ENCODE measurements around the gene SESN3. TPM values are rescaled to one million over a fixed set of nuclear protein-coding genes. Genes with fewer than 3 reads are reported as not detected.
"Not testable (repeated sequence)": the region's sequence is repeated elsewhere in the genome, so short reads cannot be mapped to it uniquely, and the experiment has no call there.

The SESN3 gene
- total and polyA plus RNA-seq, 5 experiments from 2014 or later = 1.3 to 86.2 (median 1.8) TPM

DNA sequence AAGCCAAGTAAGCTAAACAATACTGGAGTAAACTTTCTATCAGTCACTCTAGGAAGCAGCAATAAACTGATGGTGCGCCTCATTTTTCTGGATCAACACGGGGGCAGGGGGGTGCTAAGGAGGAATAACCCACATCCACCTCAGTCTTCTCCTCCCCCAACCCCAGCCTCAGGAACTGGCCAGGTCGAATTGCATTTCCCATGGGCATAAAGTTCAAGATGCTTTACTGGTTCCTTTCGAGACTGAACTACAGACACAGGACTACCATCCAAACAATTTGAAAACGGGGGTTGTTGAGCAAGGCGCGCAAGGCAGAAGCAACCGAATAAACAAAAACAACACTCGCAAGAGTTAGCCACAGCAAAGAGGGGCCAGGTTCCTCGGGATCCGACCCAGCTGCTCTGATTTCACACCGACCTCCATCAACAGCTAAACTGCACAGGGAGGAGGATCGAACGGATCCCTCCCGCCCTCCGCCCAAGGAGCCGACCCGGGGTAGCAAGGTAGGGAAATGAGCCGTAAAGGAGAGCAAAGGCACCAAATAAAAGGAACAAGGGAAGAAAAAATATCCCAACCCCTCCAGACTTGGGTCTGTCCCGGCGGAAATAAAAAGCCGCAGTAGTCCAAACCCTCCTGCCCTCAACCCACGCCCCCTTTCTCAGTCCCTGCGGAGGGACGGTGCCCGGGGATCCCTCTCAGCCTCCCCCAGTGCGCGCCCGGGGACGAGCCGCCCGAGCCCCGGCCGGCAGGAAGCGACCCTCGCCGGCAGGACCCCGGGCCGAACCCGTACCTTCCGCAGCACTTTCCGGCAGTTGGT lies 801 bp downstream of the SESN3 start:
- Mint-ChIP-seq H3K27ac (peak overlapping the region; percentile 66 to 95 (median 86)), H3K4me1 (peaks cover 8 to 68% (median 35%) of the 10 kb centered on the region in 4 donors), H3K36me3 (peaks cover 0 to 5% (median 0%) of the 10 kb centered on the region in 3 donors), H3K27me3 (no peaks in the 10 kb centered on the region), H3K9me3 (no peaks in the 10 kb centered on the region), H3K4me3 (peak overlapping the region in 8 of 10 donors; percentile 89 to 98 (median 94))
- DNase-seq = peak; percentile 2 to 57 (median 23)
- POLR2A ChIA-PET = interaction anchor here (0.6 to 5.1 kb wide), 19 partner anchors 16 to 1489 kb away, joined by 3 to 71 read pairs (median 9); partner anchors contain the start of genes C11orf54, CEP57, ENDOD1 and FAM76B
- ATAC-seq = peak in 1 of 2 donors; percentile 0

GRCh38 chr11:95229199-95229992 lies 1.6 kb downstream of the SESN3 start:
- peaks cover 0 to 11% (median 0%) of the 10 kb centered on the region in 3 donors for H3K36me3 Mint-ChIP-seq
- H3K9me3 Mint-ChIP-seq = no peaks in the 10 kb centered on the region
- H3K4me1 Mint-ChIP-seq = peaks cover 8 to 66% (median 31%) of the 10 kb centered on the region in 4 donors
- no peaks in the 10 kb centered on the region for H3K27me3 Mint-ChIP-seq
- H3K27ac Mint-ChIP-seq = peak overlapping the region; percentile 66 to 95 (median 86)
- DNase-seq (peak in 1 of 10 donors; percentile 3), ATAC-seq (no peak)
- peak overlapping the region in 8 of 10 donors; percentile 89 to 98 (median 94) for H3K4me3 Mint-ChIP-seq
- POLR2A ChIA-PET = interaction anchor here (0.6 to 5.1 kb wide), 13 partner anchors 15 to 481 kb away, joined by 3 to 71 read pairs (median 4); no protein-coding TSS in a partner anchor

GRCh38 chr11:95228081-95228749 lies 2.8 kb downstream of the SESN3 start:
- H3K9me3 Mint-ChIP-seq = no peaks in the 10 kb centered on the region
- H3K27me3 Mint-ChIP-seq = no peaks in the 10 kb centered on the region
- peaks cover 0 to 12% (median 0%) of the 10 kb centered on the region in 3 donors for H3K36me3 Mint-ChIP-seq
- POLR2A ChIA-PET = interaction anchor here (1.6 to 5.1 kb wide), 3 partner anchors 38 to 471 kb away, joined by 9 to 71 read pairs (median 42); no protein-coding TSS in a partner anchor
- H3K27ac Mint-ChIP-seq = peak overlapping the region in 3 of 10 donors; percentile 6 to 49 (median 17)
- DNase-seq = no peak
- H3K4me1 Mint-ChIP-seq = peaks cover 5 to 68% (median 31%) of the 10 kb centered on the region in 4 donors
- H3K4me3 Mint-ChIP-seq = peak overlapping the region in 9 of 10 donors; percentile 16 to 76 (median 61)
- ATAC-seq = no peak

DNA sequence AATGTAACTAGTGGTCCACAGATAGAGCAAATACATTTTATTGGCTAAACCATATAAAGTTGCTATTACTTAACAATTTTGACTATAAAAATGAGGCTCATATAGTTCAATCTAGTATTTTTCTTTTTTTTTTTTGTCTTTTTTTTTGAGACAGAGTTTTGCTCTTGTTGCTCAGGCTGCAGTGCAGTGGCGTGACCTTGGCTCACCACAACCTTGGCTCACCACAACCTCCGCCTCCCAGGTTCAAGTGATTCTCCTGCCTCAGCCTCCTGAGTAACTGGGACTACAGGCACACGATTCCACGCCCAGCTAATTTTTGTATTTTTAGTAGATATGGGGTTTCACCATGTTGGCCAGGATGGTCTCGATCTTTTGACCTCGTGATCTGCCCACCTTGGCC lies 3.9 kb downstream of the SESN3 start:
- ATAC-seq, H3K9me3 Mint-ChIP-seq, DNase-seq, H3K27me3 Mint-ChIP-seq, POLR2A ChIA-PET: not testable (repeated sequence)
- Mint-ChIP-seq H3K27ac (peak overlapping the region in 3 of 10 donors; percentile 31 to 67 (median 43)), H3K36me3 (peaks cover 0 to 12% (median 0%) of the 10 kb centered on the region in 3 donors), H3K4me3 (peak overlapping the region in 8 of 10 donors; percentile 15 to 76 (median 30)), H3K4me1 (peaks cover 3 to 65% (median 31%) of the 10 kb centered on the region in 4 donors)

DNA sequence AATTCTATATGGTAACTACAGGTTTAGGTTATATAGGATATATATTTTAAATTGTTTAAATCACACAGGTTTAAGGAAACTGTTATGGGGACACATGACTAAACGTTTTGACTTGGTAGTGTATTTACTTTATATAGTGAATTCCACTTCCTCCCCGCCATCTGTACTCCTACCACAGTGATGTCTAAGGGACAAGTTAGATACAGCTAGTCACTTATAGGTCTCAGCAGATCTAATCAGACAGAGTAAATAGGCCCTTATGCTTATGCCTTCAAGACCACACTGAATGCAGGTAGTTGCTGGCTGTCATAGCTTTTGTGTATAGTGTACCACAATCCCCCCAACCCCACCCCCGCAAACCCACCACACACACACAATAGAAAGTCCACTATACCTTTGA lies 8.2 kb downstream of the SESN3 start:
- peak in 1 of 10 donors; percentile 10 for DNase-seq
- peak overlapping the region in 5 of 10 donors; percentile 4 to 72 (median 28) for H3K27ac Mint-ChIP-seq
- H3K9me3 Mint-ChIP-seq = no peaks in the 10 kb centered on the region
- peak overlapping the region in 1 of 10 donors; percentile 11 for H3K4me3 Mint-ChIP-seq
- H3K27me3 Mint-ChIP-seq = no peaks in the 10 kb centered on the region
- peaks cover 2 to 56% (median 27%) of the 10 kb centered on the region in 4 donors for H3K4me1 Mint-ChIP-seq
- POLR2A ChIA-PET = interaction anchor here (1.5 kb wide), 1 partner anchor 9 kb away, joined by 4 read pairs; no protein-coding TSS in a partner anchor
- peaks cover 0 to 17% (median 2%) of the 10 kb centered on the region in 3 donors for H3K36me3 Mint-ChIP-seq
- ATAC-seq = peak; percentile 46 to 57

GRCh38 chr11:95219599-95219998 lies 11.4 kb downstream of the SESN3 start:
- H3K36me3 Mint-ChIP-seq = peaks cover 0 to 10% (median 8%) of the 10 kb centered on the region in 3 donors
- POLR2A ChIA-PET = no interaction called here
- ATAC-seq = no peak
- no peak overlapping the region for H3K27ac Mint-ChIP-seq
- H3K4me1 Mint-ChIP-seq = peaks cover 2 to 41% (median 19%) of the 10 kb centered on the region in 4 donors
- no peaks in the 10 kb centered on the region for H3K27me3 Mint-ChIP-seq
- no peak for DNase-seq
- H3K4me3 Mint-ChIP-seq = peak overlapping the region in 1 of 10 donors; percentile 3
- H3K9me3 Mint-ChIP-seq = no peaks in the 10 kb centered on the region

DNA sequence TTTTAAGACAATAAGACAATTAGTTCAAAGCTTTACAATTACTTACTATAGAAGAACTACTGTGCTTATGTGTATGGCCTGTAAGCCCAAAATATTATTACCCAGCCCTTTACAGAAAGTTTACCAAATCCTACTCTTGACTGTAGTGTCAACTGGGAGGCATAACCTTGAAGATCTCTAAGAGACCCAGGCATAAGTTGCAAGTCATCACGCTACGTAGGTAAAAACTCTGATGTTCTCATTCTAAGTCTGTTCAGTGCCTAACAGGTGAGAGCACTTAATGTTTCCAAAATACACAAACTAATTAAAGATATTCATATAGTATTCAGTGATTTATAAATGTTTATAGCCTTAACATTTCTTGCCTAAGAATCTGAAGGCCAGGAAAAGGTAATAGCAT lies 12.9 kb downstream of the SESN3 start:
- Mint-ChIP-seq H3K9me3 (no peaks in the 10 kb centered on the region), H3K4me1 (peaks cover 2 to 41% (median 17%) of the 10 kb centered on the region in 4 donors), H3K27ac (peak overlapping the region in 3 of 10 donors; percentile 7 to 73 (median 71)), H3K27me3 (no peaks in the 10 kb centered on the region), H3K36me3 (peaks cover 0 to 8% (median 7%) of the 10 kb centered on the region in 3 donors), H3K4me3 (no peak overlapping the region)
- POLR2A ChIA-PET = interaction anchor here (1.1 kb wide), 1 partner anchor 13 kb away, joined by 3 read pairs; the partner anchor contains the start of gene SESN3
- DNase-seq = no peak
- ATAC-seq = no peak

- no peak overlapping the region for H3K4me3 Mint-ChIP-seq
- H3K9me3 Mint-ChIP-seq = peaks cover 0 to 10% (median 4%) of the 10 kb centered on the region in 9 donors
- H3K27me3 Mint-ChIP-seq = no peaks in the 10 kb centered on the region
- DNase-seq (no peak), ATAC-seq (no peak)
- no peak overlapping the region for H3K27ac Mint-ChIP-seq
- H3K36me3 Mint-ChIP-seq = peaks cover 6 to 22% (median 17%) of the 10 kb centered on the region in 3 donors
- POLR2A ChIA-PET = interaction anchor here (3.7 kb wide), 1 partner anchor 18 kb away, joined by 18 read pairs; the partner anchor contains the start of gene SESN3
- H3K4me1 Mint-ChIP-seq = peaks cover 0 to 41% (median 13%) of the 10 kb centered on the region in 4 donors
Observed at GRCh38 chr11:95212609-95213008, 18.4 kb downstream of the SESN3 start.

- H3K4me1 Mint-ChIP-seq = peaks cover 2 to 46% (median 28%) of the 10 kb centered on the region in 4 donors
- ATAC-seq, H3K4me3 Mint-ChIP-seq, H3K9me3 Mint-ChIP-seq, H3K27ac Mint-ChIP-seq, H3K27me3 Mint-ChIP-seq, POLR2A ChIA-PET, DNase-seq: not testable (repeated sequence)
- peaks cover 6 to 20% (median 11%) of the 10 kb centered on the region in 3 donors for H3K36me3 Mint-ChIP-seq
Observed at GRCh38 chr11:95209535-95209934, 21.5 kb downstream of the SESN3 start.

- POLR2A ChIA-PET = interaction anchor here (2.0 kb wide), 1 partner anchor 31 kb away, joined by 6 read pairs; no protein-coding TSS in a partner anchor
- ATAC-seq (no peak), DNase-seq (no peak)
- H3K4me3 Mint-ChIP-seq = no peak overlapping the region
- H3K27me3 Mint-ChIP-seq = no peaks in the 10 kb centered on the region
- H3K4me1 Mint-ChIP-seq = peaks cover 12 to 50% (median 34%) of the 10 kb centered on the region in 4 donors
- peaks cover 0 to 5% (median 0%) of the 10 kb centered on the region in 9 donors for H3K9me3 Mint-ChIP-seq
- no peak overlapping the region for H3K27ac Mint-ChIP-seq
- H3K36me3 Mint-ChIP-seq = no peaks in the 10 kb centered on the region
Observed at GRCh38 chr11:95200781-95201457, 30.1 kb downstream of the SESN3 start.

GRCh38 chr11:95195831-95196230 lies 35.2 kb downstream of the SESN3 start:
- Mint-ChIP-seq H3K36me3 (peaks cover 4 to 13% (median 13%) of the 10 kb centered on the region in 3 donors), H3K27me3 (no peaks in the 10 kb centered on the region), H3K27ac (peak overlapping the region in 2 of 10 donors; percentile 3 to 55), H3K9me3 (no peaks in the 10 kb centered on the region), H3K4me3 (no peak overlapping the region), H3K4me1 (peaks cover 10 to 34% (median 23%) of the 10 kb centered on the region in 4 donors)
- DNase-seq (no peak), ATAC-seq (no peak)
- POLR2A ChIA-PET = no interaction called here

All from naive thymus-derived CD8-positive, alpha-beta T cell (primary cell).